Activated naive CD4-positive, alpha-beta T cell treated with anti-CD3 and anti-CD28 coated beads, Interleukin-2, amount 50 U/mL, for 16 hours (primary cell): ENCODE results near the gene PTCSC3.

Experiments used
- DNase-seq: peaks from one replicate; pipeline ENCODE4 v3.0.0-alpha.2; 2020

PTCSC3 gene

DNA sequence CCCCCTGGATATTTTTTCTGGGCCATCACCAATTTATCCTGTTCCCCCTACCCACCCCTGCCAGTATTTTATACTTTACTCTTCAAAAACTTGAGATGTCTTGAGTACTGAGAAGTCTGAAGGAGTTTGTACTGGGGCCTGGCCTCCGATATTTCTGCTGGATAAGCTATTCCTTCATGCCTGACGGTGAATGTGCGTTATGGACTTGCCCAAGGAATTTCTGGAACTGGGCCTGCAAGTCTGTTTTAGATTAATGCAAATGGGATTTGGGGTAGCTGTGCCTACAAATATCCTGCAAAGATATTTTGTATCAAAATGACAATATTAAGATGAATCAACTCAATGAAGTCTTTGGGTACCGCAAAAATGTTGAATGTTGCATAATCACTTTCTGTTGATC, at the start of gene PTCSC3:
TSS of gene PTCSC3 (minus strand) at position 199 of the 400 bp plus-strand sequence.
- no peak for DNase-seq

GRCh38 chr14:36226164-36226563, 49.6 kb upstream of the PTCSC3 start:
- no peak for DNase-seq

GRCh38 chr14:36224176-36224575, 47.7 kb upstream of the PTCSC3 start:
- DNase-seq = no peak

GRCh38 chr14:36223558-36223957, 47.0 kb upstream of the PTCSC3 start:
- DNase-seq = no peak

DNA sequence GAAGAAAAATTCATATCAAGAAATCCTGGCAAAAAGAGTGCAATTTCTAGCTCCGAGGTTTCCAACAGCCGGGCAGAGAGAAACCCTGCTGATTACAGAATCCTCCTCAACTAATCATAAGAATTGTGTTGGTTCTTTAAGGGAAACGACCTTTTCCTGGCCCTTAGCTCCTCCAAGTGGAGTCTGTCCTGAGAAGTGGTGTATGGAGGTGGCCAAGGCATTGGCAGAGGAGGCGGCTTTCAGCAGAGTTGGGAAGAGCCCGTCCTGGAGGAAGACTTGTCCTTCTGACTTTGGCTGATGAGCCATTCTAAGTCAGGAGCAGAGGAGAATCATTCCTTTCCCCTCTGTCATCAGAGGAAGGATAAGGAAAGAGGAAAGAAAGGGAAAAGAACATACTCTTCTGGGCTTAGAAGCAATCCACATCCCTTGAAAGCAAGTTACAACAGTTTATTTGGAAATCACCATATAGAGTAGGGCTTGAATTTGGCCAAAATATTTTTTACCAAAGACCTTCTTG, 46.5 kb upstream of the PTCSC3 start:
- no peak for DNase-seq

DNA sequence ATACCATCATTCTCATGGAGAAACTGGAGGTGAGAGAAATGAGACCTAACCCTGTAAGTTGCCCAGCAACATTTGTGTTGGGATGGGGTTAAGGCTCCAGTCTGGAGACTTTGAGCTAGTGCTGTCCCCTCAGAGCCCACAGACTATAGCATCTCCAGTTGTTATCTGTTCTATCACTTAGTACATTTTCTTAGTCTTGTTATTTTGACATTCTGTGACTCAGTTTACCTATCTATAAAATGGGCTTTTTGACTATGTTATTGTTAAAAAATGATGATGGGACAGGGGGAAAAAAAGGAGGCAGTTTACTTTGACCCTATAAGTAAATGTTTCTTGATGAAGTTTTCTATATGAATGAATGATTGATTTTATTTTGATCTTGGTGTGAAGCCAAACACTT, 45.8 kb upstream of the PTCSC3 start:
- no peak for DNase-seq

GRCh38 chr14:36221112-36221511, 44.6 kb upstream of the PTCSC3 start:
- DNase-seq = no peak

- no peak for DNase-seq
Measured at GRCh38 chr14:36217732-36218131, 41.2 kb upstream of the PTCSC3 start.

DNA sequence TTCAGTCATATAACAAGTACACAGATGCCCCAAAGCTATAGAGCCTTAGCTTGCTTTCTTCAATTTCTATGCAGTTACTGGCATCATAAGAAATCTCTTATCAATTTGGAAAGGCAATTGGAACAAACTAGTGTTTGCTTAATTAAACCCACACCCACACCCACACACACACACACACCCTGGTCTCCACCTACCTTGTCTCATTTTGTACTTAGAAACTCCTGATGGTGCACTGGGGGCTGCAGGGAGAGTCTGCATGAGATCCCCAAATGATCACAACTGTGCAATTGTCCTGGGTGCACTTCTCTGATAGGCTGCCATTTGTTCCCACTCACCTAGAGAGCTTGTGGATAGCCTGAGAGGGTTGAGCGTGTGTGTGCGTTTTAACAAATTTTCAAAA, 40.5 kb upstream of the PTCSC3 start:
- DNase-seq = no peak

DNA sequence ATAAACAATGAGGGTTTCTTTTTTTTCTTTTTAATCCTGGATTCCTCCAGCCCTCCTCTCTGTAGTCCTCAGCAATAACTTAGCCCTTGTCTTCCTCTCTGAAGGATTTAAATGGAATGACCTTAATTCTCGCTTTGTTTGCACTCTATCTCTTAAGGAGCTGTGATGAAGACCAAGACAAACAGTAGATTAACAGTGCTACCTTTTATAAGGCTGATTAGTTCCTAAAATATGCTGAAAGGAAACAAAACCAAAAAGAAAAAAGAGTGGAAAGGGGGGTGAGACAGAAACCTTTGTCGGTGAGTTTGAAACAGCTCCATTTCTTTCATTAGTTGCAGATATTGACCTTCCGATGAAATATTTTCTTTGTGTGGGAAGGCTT, 38.7 kb upstream of the PTCSC3 start:
- no peak for DNase-seq

- no peak for DNase-seq
Measured at GRCh38 chr14:36214476-36215216, 38.1 kb upstream of the PTCSC3 start.

DNA sequence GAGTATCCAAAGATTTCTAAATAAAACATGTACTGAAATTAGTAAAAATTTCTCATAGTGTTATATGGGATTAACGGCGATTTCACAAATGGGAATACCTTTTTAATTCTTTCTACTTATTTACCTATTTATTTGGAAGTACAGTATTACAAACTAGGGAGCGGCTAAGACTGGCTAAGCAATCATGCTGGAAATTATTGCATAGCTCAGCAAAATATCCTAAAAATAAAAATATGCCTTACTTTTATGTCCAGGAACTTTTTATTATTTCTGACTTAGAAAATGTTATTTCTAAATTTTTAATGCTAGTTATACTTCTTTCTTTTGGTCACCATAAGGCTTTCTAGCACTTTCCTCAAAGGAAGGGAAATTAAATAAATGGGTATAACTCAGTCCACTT, 36.5 kb upstream of the PTCSC3 start:
- no peak for DNase-seq

DNA sequence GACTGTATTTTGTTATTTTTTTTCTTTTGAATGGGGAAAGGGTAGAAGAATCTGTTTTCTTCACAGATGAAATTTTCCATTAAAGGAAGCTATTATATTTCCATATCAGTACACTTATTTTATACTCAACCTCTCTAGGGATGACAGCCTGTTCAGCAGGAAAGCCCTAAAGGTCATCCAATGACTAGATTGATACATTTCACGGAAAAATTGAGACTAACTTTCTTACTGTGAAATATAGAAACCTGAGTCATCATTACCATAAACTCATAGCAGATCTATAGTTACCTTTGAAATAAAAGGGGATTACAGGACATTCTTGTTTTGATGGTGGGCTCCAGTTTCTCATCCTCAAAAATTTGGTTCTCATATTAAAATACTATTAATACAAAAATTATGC, 36.1 kb upstream of the PTCSC3 start:
- DNase-seq = no peak

DNA sequence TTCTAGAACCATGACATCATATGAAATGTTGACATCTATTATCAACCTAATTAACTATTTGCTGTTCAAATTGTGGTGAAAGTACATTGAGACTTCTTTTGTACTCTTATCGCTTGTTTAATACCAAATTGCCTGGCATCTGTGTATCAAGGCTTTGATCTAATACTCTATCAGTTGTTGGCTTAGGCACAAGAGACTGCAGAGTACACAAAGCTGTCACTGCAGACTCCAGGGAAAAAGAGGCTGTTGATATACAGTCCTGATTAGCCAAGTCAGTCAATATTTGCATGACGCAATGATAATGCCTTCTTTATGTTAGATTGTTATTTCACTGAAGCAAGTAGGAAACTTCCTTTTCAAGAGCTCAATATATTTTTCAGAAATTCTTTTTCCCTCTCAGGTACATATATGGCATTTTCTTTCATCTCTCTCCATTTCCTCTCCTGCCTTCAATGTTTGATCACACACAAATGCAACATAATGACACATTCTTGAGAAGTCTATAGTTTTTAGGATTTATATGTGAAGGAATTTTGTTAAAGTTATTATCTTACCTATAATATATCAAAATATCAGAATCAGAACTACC, 32.3 kb upstream of the PTCSC3 start:
- no peak for DNase-seq

DNA sequence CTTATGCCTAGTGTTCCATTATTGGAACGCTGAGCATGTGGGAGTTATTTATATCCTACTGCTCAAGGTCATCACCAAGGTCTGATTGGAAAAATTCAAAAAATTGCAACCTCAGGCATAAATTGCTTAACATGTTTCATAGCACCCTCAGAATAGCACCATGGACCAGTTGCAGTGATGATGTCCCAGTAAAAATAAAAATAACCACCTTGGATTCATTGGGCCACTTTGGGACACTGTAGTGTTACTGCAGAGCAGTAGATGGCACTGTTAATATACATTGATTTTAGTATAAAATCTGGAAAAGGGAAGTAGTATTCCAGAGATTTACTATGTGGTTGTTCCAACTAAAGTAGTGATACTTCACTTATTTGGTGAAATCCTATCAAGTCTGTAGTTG, 31.0 kb upstream of the PTCSC3 start:
- DNase-seq = no peak

- no peak for DNase-seq
Measured at GRCh38 chr14:36204461-36205073, 28.0 kb upstream of the PTCSC3 start.

DNA sequence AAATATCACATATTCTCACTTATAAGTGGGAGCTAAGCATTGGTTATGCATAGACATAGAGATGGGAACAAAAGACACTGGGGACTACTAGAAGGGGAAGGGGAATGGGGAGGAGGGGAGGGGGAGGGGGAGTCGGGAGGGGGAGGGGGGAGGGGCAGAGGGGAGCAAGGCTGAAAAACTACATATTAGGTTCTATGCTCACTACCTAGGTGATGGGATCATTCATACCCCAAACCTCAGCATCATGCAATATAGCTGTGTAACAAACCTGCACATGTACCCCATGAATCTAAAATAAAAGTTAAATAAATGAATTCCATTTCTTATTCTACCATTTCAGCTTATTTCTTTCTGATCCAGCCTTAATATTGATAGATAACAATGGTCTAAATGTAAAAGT, 21.9 kb upstream of the PTCSC3 start:
- DNase-seq = no peak

- DNase-seq = no peak
Measured at GRCh38 chr14:36194663-36195062, 18.1 kb upstream of the PTCSC3 start.

DNA sequence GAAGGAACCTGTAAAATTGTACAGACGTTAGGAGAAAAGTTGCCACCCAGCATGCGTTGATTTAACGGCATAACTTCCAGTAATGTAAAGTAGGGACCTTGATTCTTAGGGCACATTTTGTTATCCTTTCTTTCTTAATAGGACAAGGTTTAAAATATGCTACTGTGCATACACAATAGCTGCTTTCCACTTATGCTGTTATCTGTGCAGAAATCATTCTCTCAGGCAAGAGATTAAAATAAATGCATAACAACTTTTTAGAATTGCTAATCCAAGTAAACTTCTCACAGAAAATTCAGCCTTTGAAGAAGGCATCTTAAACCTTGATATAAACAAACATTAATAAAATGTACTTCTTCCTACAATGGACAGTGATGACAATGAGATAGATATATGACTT, 16.0 kb upstream of the PTCSC3 start:
- no peak for DNase-seq

GRCh38 chr14:36183402-36183801, 6.9 kb upstream of the PTCSC3 start:
- no peak for DNase-seq

DNA sequence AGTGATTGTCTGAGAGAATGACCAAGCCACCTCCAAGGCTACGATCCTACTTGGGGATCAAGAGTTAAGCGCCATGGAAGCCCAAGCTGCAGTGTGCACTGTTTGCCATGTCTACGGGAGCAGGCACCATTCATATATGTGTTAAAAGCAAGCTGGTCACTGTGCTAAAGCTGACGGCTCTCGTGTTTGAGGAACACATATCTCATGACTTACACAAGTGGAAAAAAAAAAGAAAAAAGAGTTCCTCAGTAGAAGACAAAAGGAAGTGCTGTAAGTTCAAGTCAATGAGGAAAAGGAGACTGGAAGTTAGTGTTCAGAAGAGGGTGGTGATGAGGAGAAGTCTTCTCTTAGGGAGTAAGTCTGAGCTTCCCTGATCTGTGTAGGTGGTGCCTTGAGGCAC, 4.9 kb upstream of the PTCSC3 start:
- no peak for DNase-seq

- no peak for DNase-seq
Measured at GRCh38 chr14:36177489-36177888, 967 bp upstream of the PTCSC3 start.

- DNase-seq = no peak
Measured at GRCh38 chr14:36174767-36175424, 1.6 kb downstream of the PTCSC3 start.

DNA sequence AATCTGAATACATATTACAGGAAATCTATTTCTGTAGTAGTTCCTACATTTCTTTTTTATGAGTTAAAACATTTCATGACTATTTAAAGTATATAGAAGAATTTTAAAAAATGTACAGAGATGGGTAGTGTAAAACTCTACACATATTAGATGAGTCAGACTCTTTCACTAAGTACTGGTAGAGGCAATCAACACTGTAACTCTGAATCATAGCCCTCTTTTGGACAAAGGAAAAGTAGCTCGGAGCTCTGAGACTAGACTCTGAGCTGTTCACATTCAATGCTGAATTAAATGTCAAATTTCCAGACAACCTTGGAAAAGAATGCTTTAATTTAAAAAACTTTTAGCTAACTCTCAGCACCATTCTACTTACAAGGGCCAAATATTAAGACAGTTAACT, 3.4 kb downstream of the PTCSC3 start:
- no peak for DNase-seq
